ENCODE data around the gene WRNIP1.
A peak's percentile ranks its signal among the peaks of the same experiment; 100 is the strongest.

WRNIP1 gene

DNA sequence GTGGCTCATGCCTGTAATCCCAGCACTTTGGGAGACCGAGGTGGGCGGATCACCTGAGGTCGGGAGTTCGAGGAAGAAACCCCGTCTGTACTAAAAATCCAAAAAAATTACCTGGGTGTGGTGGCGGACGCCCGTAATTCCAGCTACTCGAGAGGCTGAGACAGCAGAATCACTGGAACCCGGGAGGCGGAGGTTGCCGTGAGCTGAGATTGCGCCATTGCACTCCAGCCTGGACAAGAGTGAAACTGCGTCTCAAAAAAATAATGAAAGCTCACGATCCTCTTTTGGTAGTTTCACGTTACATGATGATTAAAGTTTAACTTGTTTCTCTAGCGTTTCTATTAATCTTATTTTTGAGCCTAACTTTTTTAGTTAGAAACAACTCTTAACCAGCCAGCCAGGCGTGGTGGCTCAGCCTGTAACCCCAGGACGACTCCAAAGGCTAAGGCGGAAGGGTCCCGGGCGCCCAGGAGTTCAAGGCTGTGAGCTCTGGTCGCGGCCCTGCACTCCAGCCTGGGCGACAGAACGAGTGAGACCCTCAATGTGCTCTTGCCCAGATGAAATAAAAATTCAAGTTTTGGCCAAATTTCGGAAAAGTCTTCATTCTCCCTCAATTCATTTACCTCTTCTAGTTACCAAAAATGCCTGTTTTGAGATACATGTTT is 1.2 kb upstream of the WRNIP1 start:
- DNase-seq, result peak; percentile 52

DNA sequence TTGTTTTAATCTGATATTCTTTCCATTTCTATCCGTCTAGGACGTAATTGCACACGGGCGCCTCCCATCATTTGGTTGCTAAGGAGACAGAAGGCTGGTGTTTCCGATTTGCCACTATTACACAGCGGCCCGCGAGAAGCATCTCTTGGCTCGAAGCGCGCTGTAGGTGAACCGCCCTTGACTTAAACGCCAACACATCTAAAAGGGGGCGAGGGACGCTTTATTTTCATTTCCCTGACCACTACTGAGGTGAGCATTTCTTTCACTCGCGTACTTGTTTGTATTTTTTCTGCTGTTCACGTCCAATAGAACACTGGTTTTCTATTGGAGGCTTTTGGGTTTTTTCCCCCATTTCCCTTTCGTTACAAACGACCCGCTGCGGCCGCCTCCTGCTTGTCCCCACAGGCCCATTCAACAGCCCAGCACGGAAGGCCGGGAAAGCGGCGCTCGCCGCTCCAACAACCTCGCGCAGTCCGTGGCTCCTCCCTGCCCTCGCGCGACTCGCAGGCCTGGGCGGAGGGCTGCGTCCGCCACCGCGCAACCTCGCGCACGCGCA is 505 bp upstream of the WRNIP1 start:
- DNase-seq, result peak; percentile 87

- DNase-seq, result peak; percentile 78
Observed at GRCh38 chr6:2765896-2766766, 938 bp downstream of the WRNIP1 start.

DNA sequence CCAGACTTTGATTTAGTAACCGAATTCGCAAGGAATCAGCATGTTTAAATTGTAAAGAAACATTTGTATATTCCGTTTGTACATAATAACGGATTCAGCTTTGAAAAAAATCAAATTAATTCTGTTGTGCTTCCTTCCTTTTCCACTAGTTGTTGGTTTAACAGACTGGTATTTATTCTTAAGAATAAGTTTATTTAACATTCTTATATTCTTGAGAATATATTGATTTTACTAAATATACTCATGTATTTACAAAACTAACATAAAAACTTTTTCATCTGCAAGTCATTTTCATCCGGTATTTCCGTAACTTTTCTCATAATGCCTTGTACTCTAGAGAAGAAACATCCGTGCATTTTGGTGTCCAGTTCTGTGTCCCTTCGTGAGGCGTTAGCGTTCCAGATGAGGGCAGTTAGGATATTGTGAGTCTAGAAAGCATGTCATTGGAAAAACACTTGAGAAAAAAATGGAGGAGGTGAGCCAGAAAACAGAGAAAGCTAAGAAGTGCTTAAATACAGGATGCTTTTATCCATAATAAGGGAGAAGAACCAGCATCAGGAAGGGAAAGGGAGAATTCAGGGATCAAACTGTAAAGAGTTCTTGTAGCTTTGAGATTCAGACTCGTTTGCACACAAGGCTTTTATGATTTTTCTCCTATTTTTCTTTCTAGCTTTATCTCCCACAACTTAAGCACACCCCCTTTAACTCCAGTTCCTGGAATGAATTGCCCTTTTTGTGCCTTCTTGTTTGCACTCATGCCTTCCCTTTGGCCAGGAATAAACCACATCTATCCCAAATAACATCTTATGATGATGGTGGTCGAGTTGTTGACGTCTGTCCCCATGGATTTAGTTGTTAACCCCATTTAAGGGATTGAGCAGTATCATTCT is 1.8 kb downstream of the WRNIP1 start:
- peak; percentile 18 for DNase-seq

- DNase-seq, result no peak
Observed at GRCh38 chr6:2767657-2768524, 2.7 kb downstream of the WRNIP1 start.

DNA sequence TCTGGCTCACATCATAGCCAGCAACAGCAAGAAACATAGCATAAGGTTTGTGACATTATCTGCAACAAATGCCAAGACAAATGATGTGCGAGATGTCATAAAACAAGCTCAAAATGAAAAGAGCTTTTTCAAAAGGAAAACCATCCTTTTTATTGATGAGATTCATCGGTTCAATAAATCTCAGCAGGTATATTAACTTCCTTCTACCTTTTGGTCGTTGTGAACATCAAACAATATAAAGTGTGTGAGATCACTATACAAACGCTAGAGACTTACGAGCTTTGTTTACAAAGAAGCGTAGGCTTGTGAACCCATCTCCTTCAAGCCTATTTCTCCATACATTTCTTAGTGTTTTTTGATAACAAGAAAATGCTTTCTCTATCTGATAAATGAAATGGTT is 3.5 kb downstream of the WRNIP1 start:
- peak; percentile 19 for DNase-seq

DNA sequence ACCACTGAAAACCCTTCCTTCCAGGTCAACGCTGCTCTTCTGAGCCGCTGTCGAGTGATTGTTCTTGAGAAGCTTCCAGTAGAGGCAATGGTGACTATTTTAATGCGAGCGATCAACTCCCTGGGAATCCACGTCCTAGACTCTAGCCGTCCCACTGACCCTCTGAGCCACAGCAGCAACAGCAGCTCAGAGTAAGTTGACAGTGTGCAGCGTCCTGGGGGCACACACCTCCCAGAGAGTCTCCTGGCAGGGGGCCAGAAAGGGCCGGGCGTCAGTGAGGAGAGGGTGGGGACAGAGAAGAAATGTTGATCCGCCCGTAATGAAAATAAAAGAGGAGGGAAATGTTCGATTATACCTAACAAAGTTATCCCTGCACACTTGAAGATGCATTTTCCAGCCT is 5.0 kb downstream of the WRNIP1 start:
- DNase-seq, result peak; percentile 57

DNA sequence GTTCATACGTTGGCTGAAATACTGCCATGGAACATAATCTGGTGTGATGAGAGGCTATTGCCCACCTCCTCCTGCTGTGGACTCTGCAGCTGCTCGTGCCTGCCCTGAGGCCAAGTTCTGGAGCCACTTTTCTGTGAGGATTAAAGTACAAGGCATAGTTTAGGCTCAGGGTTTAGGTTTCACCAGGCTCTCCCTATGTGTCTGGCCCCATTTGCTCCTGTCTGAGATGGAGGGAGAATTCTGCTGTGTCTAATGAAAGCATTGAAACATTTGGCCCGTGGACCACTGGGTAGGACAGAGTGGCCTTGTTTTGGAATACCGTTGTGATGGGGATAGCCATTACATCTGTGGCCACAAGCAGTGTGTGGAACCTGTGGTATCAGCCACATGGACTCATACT is 5.9 kb downstream of the WRNIP1 start:
- peak; percentile 55 for DNase-seq

GRCh38 chr6:2772840-2773239 is 7.6 kb downstream of the WRNIP1 start:
- no peak for DNase-seq

DNA sequence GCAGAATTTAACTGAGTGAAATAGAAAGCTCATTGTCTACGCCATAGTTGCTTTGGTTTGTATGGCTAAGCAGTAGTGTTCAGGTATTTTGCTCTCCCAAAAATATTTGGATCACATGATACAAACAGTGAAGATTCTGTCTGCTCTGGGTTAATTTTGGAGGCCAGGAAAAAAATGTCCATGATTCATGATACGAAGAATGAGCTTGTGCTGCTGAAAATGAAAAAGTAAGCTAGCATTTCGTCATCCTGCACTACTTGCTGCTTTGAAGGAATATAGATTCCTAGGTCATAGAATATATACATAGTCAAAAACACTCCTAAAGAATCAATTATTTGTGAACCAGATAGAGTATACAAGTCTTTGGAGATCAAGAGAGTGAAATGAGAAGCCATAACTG is 8.3 kb downstream of the WRNIP1 start:
- no peak for DNase-seq

GRCh38 chr6:2775003-2775402 is 9.8 kb downstream of the WRNIP1 start:
- DNase-seq, result no peak

GRCh38 chr6:2777249-2777648 is 12.1 kb downstream of the WRNIP1 start:
- DNase-seq, result no peak

- no peak for DNase-seq
Observed at GRCh38 chr6:2780102-2780737, 15.0 kb downstream of the WRNIP1 start.

DNA sequence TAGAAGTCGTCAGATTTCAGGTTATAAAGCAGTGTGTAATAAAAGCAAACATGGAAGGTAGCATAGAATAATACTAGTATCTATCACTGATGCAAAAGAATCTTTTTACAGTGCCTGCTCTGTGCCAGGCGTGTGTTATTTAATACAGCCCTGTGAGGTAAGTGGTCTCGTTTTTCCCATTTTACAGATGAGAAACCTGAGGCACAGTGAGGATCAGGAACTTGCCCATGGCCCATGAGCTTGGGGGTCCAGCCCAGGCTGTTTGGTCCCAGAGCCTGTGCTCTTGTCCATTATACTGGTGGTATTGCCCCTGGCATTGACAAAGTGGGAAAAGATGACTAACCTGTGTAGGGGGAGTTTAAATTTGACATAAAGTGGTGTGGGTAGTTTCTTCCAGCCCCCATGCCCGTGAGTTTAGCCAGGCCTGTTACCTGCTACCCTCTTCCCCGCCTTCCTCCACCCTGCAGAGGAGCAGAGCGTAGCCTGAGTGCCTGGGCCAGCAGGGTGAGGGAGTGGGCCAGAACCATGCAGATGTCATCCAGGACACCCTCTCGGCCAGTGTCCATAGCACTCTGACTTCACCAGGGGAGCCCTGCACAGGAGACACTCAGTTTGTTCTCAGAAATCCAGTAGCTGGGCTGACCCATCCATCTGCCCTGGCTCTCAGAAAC is 16.6 kb downstream of the WRNIP1 start:
- no peak for DNase-seq

GRCh38 chr6:2782356-2782708 is 17.1 kb downstream of the WRNIP1 start:
- DNase-seq, result no peak

GRCh38 chr6:2782825-2783187 is 17.6 kb downstream of the WRNIP1 start:
- DNase-seq, result no peak

DNA sequence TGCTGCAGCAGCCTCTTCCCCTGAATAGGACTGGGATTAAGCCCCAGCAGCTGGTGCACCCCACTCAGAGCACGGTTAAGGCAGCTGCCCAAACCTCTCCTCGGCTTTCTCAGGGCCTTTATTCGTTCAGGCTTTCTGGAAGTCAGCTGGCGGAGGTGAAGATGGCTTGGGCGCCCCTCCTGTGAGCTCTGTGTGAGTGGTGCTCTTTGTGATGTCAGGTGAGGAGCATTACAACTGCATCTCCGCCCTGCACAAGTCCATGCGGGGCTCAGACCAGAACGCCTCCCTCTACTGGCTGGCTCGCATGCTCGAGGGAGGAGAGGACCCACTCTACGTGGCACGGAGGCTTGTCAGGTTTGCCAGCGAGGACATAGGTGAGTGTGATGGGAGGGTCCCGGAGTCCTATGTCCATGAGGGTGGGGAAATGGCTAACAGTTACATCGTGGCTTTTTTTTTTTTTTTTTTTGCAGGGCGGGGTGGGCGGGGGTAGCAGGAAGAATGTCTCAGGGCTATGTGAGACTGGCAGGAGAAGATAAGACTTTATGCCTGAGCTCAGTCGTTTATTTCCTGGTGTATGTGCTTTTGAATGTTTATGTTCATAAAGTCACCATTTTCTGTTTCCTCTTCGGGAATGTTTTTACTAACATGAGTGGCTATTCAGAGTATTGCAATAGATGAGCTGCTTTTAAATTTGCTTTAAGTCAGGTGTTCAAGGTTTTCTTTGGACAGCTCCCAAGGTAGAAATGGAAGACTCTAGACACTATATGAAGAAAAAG is 18.2 kb downstream of the WRNIP1 start:
- no peak for DNase-seq

DNA sequence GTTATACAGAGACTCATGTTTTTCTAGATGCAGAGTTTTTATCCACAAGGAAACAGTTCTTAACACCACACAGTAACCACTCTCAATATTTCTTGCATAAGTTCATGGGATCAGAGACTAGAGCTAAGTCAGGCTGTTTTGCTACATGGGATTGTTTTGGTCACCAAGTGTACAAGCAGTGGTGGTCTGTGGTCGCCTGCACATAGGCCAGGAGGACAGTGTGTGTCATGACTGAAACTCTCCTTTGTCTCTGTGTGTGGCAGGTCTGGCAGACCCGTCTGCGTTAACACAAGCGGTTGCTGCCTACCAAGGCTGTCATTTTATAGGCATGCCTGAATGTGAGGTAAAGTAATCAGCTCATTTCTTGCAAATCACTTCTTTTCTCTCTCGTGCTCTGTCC is 18.9 kb downstream of the WRNIP1 start:
- DNase-seq, result no peak

- DNase-seq, result no peak
Observed at GRCh38 chr6:2784930-2785329, 19.7 kb downstream of the WRNIP1 start.

DNA sequence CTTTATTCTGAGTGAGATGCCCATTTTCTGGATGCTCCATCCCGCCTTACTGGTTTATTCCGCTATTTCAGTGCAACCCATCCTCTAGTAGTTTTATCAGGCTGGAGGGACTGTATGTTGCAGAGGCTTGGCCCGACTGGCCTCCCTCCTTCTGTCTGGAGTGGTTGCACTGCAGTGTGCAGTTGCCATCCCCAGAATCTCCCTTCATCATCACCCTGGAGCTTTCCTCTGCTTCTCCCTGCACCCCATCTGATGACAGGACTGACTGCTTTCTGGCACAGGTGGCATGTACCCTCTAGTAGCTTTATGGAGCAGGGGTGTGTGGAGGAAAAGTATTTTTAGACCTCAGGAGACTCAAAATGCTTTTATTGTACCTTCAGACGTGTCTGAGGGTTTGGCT is 21.1 kb downstream of the WRNIP1 start:
- DNase-seq, result no peak

Measured in NCI-H69 (cell line).